ENCODE measurements around the gene MAML3.

Gene MAML3

DNA sequence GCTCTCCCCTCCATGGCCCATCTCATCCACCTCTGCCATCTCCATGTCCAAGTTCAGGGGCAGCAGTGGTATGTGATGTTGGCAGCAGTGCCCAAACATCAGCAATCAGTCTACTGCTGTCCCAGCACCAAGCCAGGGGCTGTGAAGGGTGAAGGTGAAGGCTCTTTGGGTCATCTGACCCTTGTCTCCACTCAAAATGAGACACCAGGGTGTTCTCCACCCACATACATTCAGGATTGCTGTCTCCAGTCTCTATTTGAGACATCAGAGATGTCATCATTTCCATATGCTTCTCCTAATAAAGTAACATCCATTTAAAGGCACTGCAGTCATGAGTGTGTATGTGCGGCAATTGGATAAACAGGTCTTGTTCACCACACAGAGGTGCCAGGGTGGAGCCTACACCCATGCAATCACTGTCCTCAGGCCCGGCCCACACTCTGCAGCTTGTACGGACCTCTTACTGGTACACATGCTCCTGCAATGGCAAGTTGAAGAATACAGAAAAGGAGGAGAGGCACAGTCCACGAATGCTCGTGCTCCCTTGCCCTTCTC, 22.2 kb downstream of the MAML3 start:
- no peak for TF ChIP-seq EP300 (IDR thresholded peaks at IDR 0.05; ENCODE audit: borderline replicate concordance)
- no peak for TF ChIP-seq TCF12 (IDR thresholded peaks at IDR 0.05; ENCODE audit: low read depth)
- TF ChIP-seq, protein P1, sequence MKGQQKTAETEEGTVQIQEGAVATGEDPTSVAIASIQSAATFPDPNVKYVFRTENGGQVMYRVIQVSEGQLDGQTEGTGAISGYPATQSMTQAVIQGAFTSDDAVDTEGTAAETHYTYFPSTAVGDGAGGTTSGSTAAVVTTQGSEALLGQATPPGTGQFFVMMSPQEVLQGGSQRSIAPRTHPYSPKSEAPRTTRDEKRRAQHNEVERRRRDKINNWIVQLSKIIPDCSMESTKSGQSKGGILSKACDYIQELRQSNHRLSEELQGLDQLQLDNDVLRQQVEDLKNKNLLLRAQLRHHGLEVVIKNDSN (IDR thresholded peaks at IDR 0.05), result no peak
- TF ChIP-seq NFIC (IDR thresholded peaks at IDR 0.05), result no peak
- no peak for TF ChIP-seq CREB1 (IDR thresholded peaks at IDR 0.05; ENCODE audit: low read depth)
- TF ChIP-seq YY1 (IDR thresholded peaks at IDR 0.05; ENCODE audit: low read depth), result no peak
- TF ChIP-seq CEBPB (IDR thresholded peaks at IDR 0.05), result no peak
- TF ChIP-seq TAF1 (IDR thresholded peaks at IDR 0.05; ENCODE audit: low read depth), result no peak
- TF ChIP-seq, protein P2, sequence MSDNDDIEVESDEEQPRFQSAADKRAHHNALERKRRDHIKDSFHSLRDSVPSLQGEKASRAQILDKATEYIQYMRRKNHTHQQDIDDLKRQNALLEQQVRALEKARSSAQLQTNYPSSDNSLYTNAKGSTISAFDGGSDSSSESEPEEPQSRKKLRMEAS (IDR thresholded peaks at IDR 0.05), result no peak
- no peak for TF ChIP-seq FOXM1 (IDR thresholded peaks at IDR 0.05; ENCODE audit: borderline replicate concordance, low read depth)
- TF ChIP-seq, protein P3, sequence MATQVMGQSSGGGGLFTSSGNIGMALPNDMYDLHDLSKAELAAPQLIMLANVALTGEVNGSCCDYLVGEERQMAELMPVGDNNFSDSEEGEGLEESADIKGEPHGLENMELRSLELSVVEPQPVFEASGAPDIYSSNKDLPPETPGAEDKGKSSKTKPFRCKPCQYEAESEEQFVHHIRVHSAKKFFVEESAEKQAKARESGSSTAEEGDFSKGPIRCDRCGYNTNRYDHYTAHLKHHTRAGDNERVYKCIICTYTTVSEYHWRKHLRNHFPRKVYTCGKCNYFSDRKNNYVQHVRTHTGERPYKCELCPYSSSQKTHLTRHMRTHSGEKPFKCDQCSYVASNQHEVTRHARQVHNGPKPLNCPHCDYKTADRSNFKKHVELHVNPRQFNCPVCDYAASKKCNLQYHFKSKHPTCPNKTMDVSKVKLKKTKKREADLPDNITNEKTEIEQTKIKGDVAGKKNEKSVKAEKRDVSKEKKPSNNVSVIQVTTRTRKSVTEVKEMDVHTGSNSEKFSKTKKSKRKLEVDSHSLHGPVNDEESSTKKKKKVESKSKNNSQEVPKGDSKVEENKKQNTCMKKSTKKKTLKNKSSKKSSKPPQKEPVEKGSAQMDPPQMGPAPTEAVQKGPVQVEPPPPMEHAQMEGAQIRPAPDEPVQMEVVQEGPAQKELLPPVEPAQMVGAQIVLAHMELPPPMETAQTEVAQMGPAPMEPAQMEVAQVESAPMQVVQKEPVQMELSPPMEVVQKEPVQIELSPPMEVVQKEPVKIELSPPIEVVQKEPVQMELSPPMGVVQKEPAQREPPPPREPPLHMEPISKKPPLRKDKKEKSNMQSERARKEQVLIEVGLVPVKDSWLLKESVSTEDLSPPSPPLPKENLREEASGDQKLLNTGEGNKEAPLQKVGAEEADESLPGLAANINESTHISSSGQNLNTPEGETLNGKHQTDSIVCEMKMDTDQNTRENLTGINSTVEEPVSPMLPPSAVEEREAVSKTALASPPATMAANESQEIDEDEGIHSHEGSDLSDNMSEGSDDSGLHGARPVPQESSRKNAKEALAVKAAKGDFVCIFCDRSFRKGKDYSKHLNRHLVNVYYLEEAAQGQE (IDR thresholded peaks at IDR 0.05; ENCODE audit: low read depth), result no peak
- TF ChIP-seq ZBTB7A (IDR thresholded peaks at IDR 0.05; ENCODE audit: low read depth), result no peak
- TF ChIP-seq RAD21 (IDR thresholded peaks at IDR 0.05; ENCODE audit: low read depth), result no peak
- TF ChIP-seq EGR1 (IDR thresholded peaks at IDR 0.05), result no peak
- no peak for TF ChIP-seq TEAD4 (IDR thresholded peaks at IDR 0.05)

DNA sequence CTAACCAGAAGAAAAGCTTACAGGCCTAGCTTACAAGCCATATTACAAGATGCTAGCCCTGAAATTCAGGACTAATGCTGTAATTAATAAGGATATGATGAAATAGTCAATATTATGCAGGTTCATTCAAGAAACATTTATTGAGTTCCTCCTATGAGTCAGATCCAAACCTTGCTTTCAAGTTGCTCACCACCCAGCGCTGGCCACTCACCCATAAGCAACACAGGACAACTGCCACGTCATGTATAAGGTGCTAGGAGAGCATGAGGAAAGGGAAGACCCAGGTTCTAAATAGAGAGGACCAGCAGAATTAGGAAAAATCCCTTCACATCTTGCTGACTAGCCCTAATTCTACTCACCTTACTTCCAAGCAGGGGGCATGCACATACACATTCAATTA, 23.3 kb downstream of the MAML3 start:
- TF ChIP-seq NFIC (IDR thresholded peaks at IDR 0.05) (no peak), YY1 (IDR thresholded peaks at IDR 0.05; ENCODE audit: low read depth) (no peak), TAF1 (IDR thresholded peaks at IDR 0.05; ENCODE audit: low read depth) (no peak), CEBPB (IDR thresholded peaks at IDR 0.05) (no peak), TCF12 (IDR thresholded peaks at IDR 0.05; ENCODE audit: low read depth) (no peak), TEAD4 (IDR thresholded peaks at IDR 0.05) (no peak), RAD21 (IDR thresholded peaks at IDR 0.05; ENCODE audit: low read depth) (no peak), FOXM1 (IDR thresholded peaks at IDR 0.05; ENCODE audit: borderline replicate concordance, low read depth) (no peak), ZBTB7A (IDR thresholded peaks at IDR 0.05; ENCODE audit: low read depth) (no peak), CREB1 (IDR thresholded peaks at IDR 0.05; ENCODE audit: low read depth) (no peak), EP300 (IDR thresholded peaks at IDR 0.05; ENCODE audit: borderline replicate concordance) (no peak), EGR1 (IDR thresholded peaks at IDR 0.05) (no peak)
- TF ChIP-seq, protein P2 (IDR thresholded peaks at IDR 0.05), result no peak
- TF ChIP-seq, protein P1 (IDR thresholded peaks at IDR 0.05), result no peak
- TF ChIP-seq, protein P3 (IDR thresholded peaks at IDR 0.05; ENCODE audit: low read depth), result no peak

DNA sequence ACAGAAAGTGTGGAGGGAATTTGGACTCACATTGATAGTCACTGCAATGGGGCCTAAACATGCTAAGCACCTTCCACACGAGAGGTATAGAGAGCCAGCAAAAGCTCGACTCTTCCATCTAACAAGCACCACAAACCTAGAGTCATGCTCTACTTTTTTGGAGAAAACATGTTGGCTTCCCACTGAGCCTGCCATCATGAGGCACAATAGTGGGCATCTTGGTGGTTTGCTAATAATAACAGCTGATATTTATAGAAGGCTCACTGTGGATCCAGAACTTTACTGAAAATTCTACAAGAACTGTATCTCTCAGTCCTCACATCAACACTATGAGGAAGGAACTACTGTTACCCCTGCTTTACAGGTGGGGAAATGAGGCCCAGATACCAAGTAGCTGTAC, 26.6 kb downstream of the MAML3 start:
- no peak for TF ChIP-seq CEBPB (IDR thresholded peaks at IDR 0.05)

DNA sequence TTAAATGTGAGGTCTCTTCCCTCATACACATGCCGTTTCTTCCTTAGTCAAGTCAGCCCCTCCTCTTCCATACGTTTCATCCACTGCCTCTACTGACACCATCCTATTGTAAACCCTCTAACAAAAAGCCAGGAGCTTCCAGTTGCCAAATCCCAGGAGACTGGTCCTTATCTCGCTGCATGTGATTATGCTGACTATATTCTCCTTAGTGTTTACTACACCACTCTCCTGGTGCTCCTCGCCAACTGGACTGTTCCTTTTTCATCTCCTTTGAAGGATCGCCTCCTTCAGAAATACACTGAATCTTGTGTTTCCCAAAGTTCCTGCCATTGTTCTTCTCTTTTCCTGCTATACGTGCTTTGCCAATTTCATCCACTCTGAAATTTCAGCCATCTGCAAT, 27.7 kb downstream of the MAML3 start:
- TF ChIP-seq, protein P2 (IDR thresholded peaks at IDR 0.05), result no peak
- TF ChIP-seq NFIC (IDR thresholded peaks at IDR 0.05), result no peak
- no peak for TF ChIP-seq FOXM1 (IDR thresholded peaks at IDR 0.05; ENCODE audit: borderline replicate concordance, low read depth)
- TF ChIP-seq EGR1 (IDR thresholded peaks at IDR 0.05), result no peak
- TF ChIP-seq TAF1 (IDR thresholded peaks at IDR 0.05; ENCODE audit: low read depth), result no peak
- TF ChIP-seq, protein P3 (IDR thresholded peaks at IDR 0.05; ENCODE audit: low read depth), result no peak
- TF ChIP-seq TEAD4 (IDR thresholded peaks at IDR 0.05), result no peak
- TF ChIP-seq EP300 (IDR thresholded peaks at IDR 0.05; ENCODE audit: borderline replicate concordance), result no peak
- no peak for TF ChIP-seq YY1 (IDR thresholded peaks at IDR 0.05; ENCODE audit: low read depth)
- TF ChIP-seq TCF12 (IDR thresholded peaks at IDR 0.05; ENCODE audit: low read depth), result no peak
- TF ChIP-seq ZBTB7A (IDR thresholded peaks at IDR 0.05; ENCODE audit: low read depth), result no peak
- TF ChIP-seq, protein P1 (IDR thresholded peaks at IDR 0.05), result no peak
- TF ChIP-seq RAD21 (IDR thresholded peaks at IDR 0.05; ENCODE audit: low read depth), result no peak

Measured in Ishikawa (cell line).